Right lobe of liver (tissue), 6 donors: Measurements from ENCODE around the gene TESK1. TPM values are rescaled to one million over a fixed set of nuclear protein-coding genes. Genes with fewer than 3 reads are reported as not detected.

Experiments
- ATAC-seq, 4 donors: fragments of 200-7000 bp; cut with Tn5 transposase; one replicate each; pipeline ENCODE4 v1.9.1; 2020; ENCODE audit warnings: mild to moderate bottlenecking in 4 of 4, moderate library complexity in 4 of 4
- DNase-seq, 3 donors: peaks; one replicate each; pipeline ENCODE4 v3.0.0-alpha.2; 2020
- H3K27ac ChIP-seq, 3 donors: fragments of 200-600 bp; one replicate each; pipeline ENCODE4 v1.8.0; 2022
- H3K27me3 ChIP-seq, 2 donors: fragments of 200-600 bp; one replicate each; pipeline ENCODE4 v1.8.0; 2022
- H3K36me3 ChIP-seq, 4 donors: fragments of 200-600 bp; sonication (generic) in 1 of 4; one replicate each; pipeline versions ENCODE4 v1.5.1 to v1.8.0; 2017 to 2022; ENCODE audit warnings: control low read depth in 1 of 4
- H3K4me1 ChIP-seq, 4 donors: fragments of 200-600 bp; sonication (generic) in 1 of 4; one replicate each; pipeline versions ENCODE4 v1.5.1 to v1.8.0; 2017 to 2022; ENCODE audit warnings: control low read depth in 1 of 4
- H3K4me3 ChIP-seq, 3 donors: fragments of 200-600 bp; one replicate each; pipeline ENCODE4 v1.8.0; 2022
- H3K9me3 ChIP-seq, 4 donors: fragments of 200-600 bp; sonication (generic) in 1 of 4; one replicate each; pipeline versions ENCODE4 v1.5.1 to v1.8.0; 2017 to 2022; ENCODE audit warnings: control low read depth in 1 of 4
- CTCF ChIP-seq, 4 donors: fragments of 200-600 bp in 3 of 4; fragments of 450-650 bp in 1 of 4; IDR thresholded peaks; one replicate each; pipeline versions ENCODE4 v1.5.1 to v1.8.0; 2016 to 2022; ENCODE audit warnings: antibody characterized with exemption in 4 of 4, mild to moderate bottlenecking in 2 of 4
- POLR2A ChIP-seq: fragments of 450-650 bp; IDR thresholded peaks from one replicate; pipeline ENCODE4 v1.6.1; 2017; ENCODE audit warnings: antibody characterized with exemption, mild to moderate bottlenecking
- WGBS: methylation state at CpG from one replicate; pipeline ENCODE4 v1.1.6; 2018; ENCODE audit warnings: low coverage, low lambda C conversion rate; ENCODE audit not compliant: insufficient coverage; ENCODE audit errors: missing lambda C conversion rate; 5-methylcytosine and 5-hydroxymethylcytosine counted together
- intact Hi-C, 2 donors: fragments of 100-400 bp; cut with DNase I; formaldehyde crosslinking; loops; one replicate each; pipeline versions ENCODE4 v1.11.2 to v1.14.1; 2022
- total RNA-seq, 6 experiments: library from RNA; depleted of rRNA in 2 of 6; stranded (reverse); fragments of >200 nt in 2 of 6; fragmentation: NEBNext Ultra II Directional in 3 of 6; extraction: Animal tissue kit (Norgen Biotek cat#: 25700) in 3 of 6; gene quantifications; one replicate each; pipeline versions ENCODE4 v1.1.0 to v1.2.4, GENCODE V29; 2016 to 2023
- donor health status: DM: no; HTN: yes; CAD: no.
- donor health status: DM: no; HTN: no; CAD: no.
- donor health status: DM: no; HTN: no; CAD: no.
- donor health status: DM: no; HTN: yes; CAD: no.
- donor health status: DM: no; HTN: yes; CAD: no.

TESK1 gene
- total RNA-seq, 6 experiments from 2014 or later, result 10.7 to 17.2 (median 13.4) TPM

GRCh38 chr9:35568196-35568595 lies 36.9 kb upstream of the TESK1 start:
- Histone ChIP-seq H3K9me3 (no peaks in the 10 kb centered on the region), H3K36me3 (no peaks in the 10 kb centered on the region), H3K4me1 (no peaks in the 10 kb centered on the region), H3K4me3 (no peak overlapping the region), H3K27me3 (no peaks in the 10 kb centered on the region), H3K27ac (no peak overlapping the region)
- intact Hi-C loops, result no loop called here
- no peak for TF ChIP-seq POLR2A
- TF ChIP-seq CTCF (IDR thresholded peaks at IDR 0.05), result no peak
- WGBS, result 97% methylated on average over 4 of the region's 4 CpGs
- ATAC-seq, result no peak
- no peak for DNase-seq

- TF ChIP-seq POLR2A, result no peak
- TF ChIP-seq CTCF (IDR thresholded peaks at IDR 0.05), result no peak
- ATAC-seq, result no peak
- Histone ChIP-seq H3K9me3 (no peaks in the 10 kb centered on the region), H3K4me1 (no peaks in the 10 kb centered on the region), H3K36me3 (no peaks in the 10 kb centered on the region), H3K4me3 (no peak overlapping the region), H3K27ac (no peak overlapping the region), H3K27me3 (no peaks in the 10 kb centered on the region)
- intact Hi-C loops, result no loop called here
- WGBS, result 83% methylated on average over 5 of the region's 5 CpGs
- DNase-seq, result no peak
Observed at GRCh38 chr9:35569206-35569605, 35.9 kb upstream of the TESK1 start.

- DNase-seq (no peak), ATAC-seq (no peak)
- no peak for TF ChIP-seq POLR2A
- H3K27me3 ChIP-seq, result no peaks in the 10 kb centered on the region
- no peaks in the 10 kb centered on the region for H3K4me1 ChIP-seq
- H3K4me3 ChIP-seq, result no peak overlapping the region
- WGBS, result 69% methylated on average over 6 of the region's 6 CpGs
- H3K9me3 ChIP-seq, result no peaks in the 10 kb centered on the region
- intact Hi-C loops, result no loop called here
- H3K27ac ChIP-seq, result no peak overlapping the region
- no peaks in the 10 kb centered on the region for H3K36me3 ChIP-seq
Observed at GRCh38 chr9:35570709-35571504, 34.2 kb upstream of the TESK1 start.

- Histone ChIP-seq H3K4me1 (no peaks in the 10 kb centered on the region), H3K27ac (no peak overlapping the region), H3K27me3 (no peaks in the 10 kb centered on the region), H3K36me3 (no peaks in the 10 kb centered on the region), H3K9me3 (no peaks in the 10 kb centered on the region), H3K4me3 (no peak overlapping the region)
- ATAC-seq (no peak), DNase-seq (no peak)
- 100% methylated on average over 1 of the region's 2 CpGs for WGBS
- TF ChIP-seq CTCF (IDR thresholded peaks at IDR 0.05) (no peak), POLR2A (no peak)
- intact Hi-C loops, result no loop called here
Observed at GRCh38 chr9:35574578-35575122, 30.4 kb upstream of the TESK1 start.

GRCh38 chr9:35575478-35575877 lies 29.6 kb upstream of the TESK1 start:
- H3K4me3 ChIP-seq, result no peak overlapping the region
- H3K27me3 ChIP-seq, result no peaks in the 10 kb centered on the region
- DNase-seq, result no peak
- no peak for ATAC-seq
- no peaks in the 10 kb centered on the region for H3K36me3 ChIP-seq
- H3K27ac ChIP-seq, result no peak overlapping the region
- 94% methylated on average over 3 of the region's 5 CpGs for WGBS
- H3K4me1 ChIP-seq, result no peaks in the 10 kb centered on the region
- no peaks in the 10 kb centered on the region for H3K9me3 ChIP-seq
- no peak for TF ChIP-seq CTCF (IDR thresholded peaks at IDR 0.05)
- TF ChIP-seq POLR2A, result no peak
- intact Hi-C loops, result no loop called here
